Measurements from ENCODE around the gene NUP88. TPM values are rescaled to one million over a fixed set of nuclear protein-coding genes. Genes with fewer than 3 reads are reported as not detected.

Gene NUP88
- total RNA-seq, 1 experiment from 2014 or later, result 93.2 TPM

- Histone ChIP-seq H3K9ac (ENCODE audit: low read length) (no peak overlapping the region), H3K4me1 (ENCODE audit: control insufficient read depth in 1 of 2, insufficient read depth in 2 of 2, low read length in 2 of 2) (no peaks in the 10 kb centered on the region), H4K20me1 (ENCODE audit: insufficient read depth) (no peaks in the 10 kb centered on the region), H2AFZ (ENCODE audit: low read depth, low read length, poor library complexity, severe bottlenecking) (no peak overlapping the region), H3K4me3 (replicated peaks in 1 of 2; ENCODE audit: low read depth in 1 of 2, low read length in 2 of 2) (no peak overlapping the region), H3K79me2 (ENCODE audit: insufficient read depth, low read length) (0 out of 2 replicates have a peak, but pooled peaks cover 2% of the 10 kb centered on the region), H3K27ac (ENCODE audit: low read depth, low read length) (no peak overlapping the region), H3K36me3 (ENCODE audit: control insufficient read depth in 1 of 2, insufficient read depth in 2 of 2, low read length in 2 of 2) (peaks cover 39 to 42% of the 10 kb centered on the region in 2 experiments), H3K27me3 (ENCODE audit: insufficient read depth, low read length) (no peaks in the 10 kb centered on the region), H3K9me2 (ENCODE audit: insufficient read depth) (no peaks in the 10 kb centered on the region), H3K4me2 (ENCODE audit: low read length) (no peak overlapping the region), H3K9me3 (ENCODE audit: control insufficient read depth in 1 of 2, insufficient read depth in 1 of 2, low read depth in 1 of 2, low read length in 2 of 2) (no peaks in the 10 kb centered on the region)
- TF ChIP-seq CEBPB (IDR thresholded peaks at IDR 0.05; ENCODE audit: low read depth) (no peak), JUND (IDR thresholded peaks at IDR 0.05) (no peak), ZNF274 (IDR thresholded peaks at IDR 0.05; ENCODE audit: low read depth, low read length) (no peak), ATF3 (IDR thresholded peaks at IDR 0.05) (no peak), YY1 (IDR thresholded peaks at IDR 0.05; ENCODE audit: extremely low read depth, insufficient replicate concordance, low read depth, low read length) (no peak), SP1 (IDR thresholded peaks at IDR 0.05; ENCODE audit: low read depth) (no peak), POLR2AphosphoS5 (IDR thresholded peaks at IDR 0.05; ENCODE audit: low read depth, low read length) (no peak; the same call in 1 of the 2 replicates), ELF1 (IDR thresholded peaks at IDR 0.05; ENCODE audit: borderline replicate concordance, low read depth) (no peak), TCF7L2 (IDR thresholded peaks at IDR 0.05; ENCODE audit: borderline replicate concordance, extremely low read depth, insufficient read depth, insufficient read length) (no peak), FOSL1 (IDR thresholded peaks at IDR 0.05; ENCODE audit: low read depth) (no peak), ZFX (IDR thresholded peaks at IDR 0.05) (no peak)
- TF ChIP-seq, protein P1, sequence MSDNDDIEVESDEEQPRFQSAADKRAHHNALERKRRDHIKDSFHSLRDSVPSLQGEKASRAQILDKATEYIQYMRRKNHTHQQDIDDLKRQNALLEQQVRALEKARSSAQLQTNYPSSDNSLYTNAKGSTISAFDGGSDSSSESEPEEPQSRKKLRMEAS (IDR thresholded peaks at IDR 0.05), result no peak
- ChIA-PET RAD21 (ENCODE audit: low non-redundant PET in 1 of 2, low total read pairs in 2 of 2, uncharacterized antibody in 2 of 2, unreplicated experiment in 2 of 2) (no interaction called here), POLR2A (interaction anchor here (1.4 kb wide), 1 partner anchor 11 kb away, joined by 4 read pairs; no protein-coding TSS in a partner anchor), CTCF (no interaction called here)
- BruUV-seq (replicated peaks), result no TSS peak
- intact Hi-C loops (cut with micrococcal nuclease), result no loop called here
- DNase-seq (ENCODE audit: low read depth, low spot score) (no peak), ATAC-seq (no peak)
Measured at GRCh38 chr17:5379351-5380107, 39.9 kb downstream of the NUP88 start.

Data from HCT116 (cell line).